ENCODE measurements around the gene KRT17.
"Not testable (repeated sequence)": the region's sequence is repeated elsewhere in the genome, so short reads cannot be mapped to it uniquely, and the experiment has no call there.

KRT17 gene

DNA sequence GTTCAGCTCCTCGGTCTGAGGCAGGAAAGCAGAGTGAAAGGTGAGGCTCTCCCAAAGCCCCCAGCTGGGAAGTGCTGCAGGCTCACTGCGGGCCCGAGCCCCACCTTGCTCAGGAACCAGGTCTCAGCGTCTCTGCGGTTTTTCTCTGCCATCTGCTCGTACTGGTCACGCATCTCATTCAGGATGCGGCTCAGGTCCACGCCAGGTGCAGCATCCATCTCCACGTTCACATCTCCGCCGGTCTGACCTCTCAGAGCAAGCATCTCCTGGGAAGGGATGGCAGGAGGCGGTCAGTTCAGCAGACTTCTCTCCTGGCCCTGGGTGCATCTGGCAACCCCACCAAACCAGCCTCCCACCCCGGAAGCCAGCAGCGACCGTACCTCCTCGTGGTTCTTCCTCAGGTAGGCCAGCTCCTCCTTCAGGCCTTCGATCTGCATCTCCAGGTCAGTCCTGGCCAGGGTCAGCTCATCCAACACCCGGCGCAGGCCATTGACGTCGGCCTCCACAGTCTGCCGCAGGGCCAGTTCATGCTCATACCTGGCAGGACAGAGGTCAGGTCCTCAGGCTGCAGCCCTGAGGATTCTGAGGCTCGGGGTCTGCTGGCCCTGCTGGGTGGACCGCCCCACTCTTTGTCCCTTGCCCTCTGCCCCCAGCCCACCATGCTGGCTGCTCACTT lies 13.3 kb downstream of the KRT17 start:
- no peak for DNase-seq (ENCODE audit: low read depth)
- H3K4me3 ChIP-seq (ENCODE audit: low read length): no peak overlapping the region
- no peak for TF ChIP-seq CTCF (conservative IDR thresholded peaks at IDR 0.05; ENCODE audit: low read depth, low read length)

- not testable (repeated sequence) for DNase-seq (ENCODE audit: low read depth); H3K4me3 ChIP-seq (ENCODE audit: low read length)
- TF ChIP-seq CTCF (conservative IDR thresholded peaks at IDR 0.05; ENCODE audit: low read depth, low read length): peak; percentile 56
Measured at GRCh38 chr17:41610061-41610517, 14.3 kb downstream of the KRT17 start.

GRCh38 chr17:41606930-41607329 lies 17.4 kb downstream of the KRT17 start:
- not testable (repeated sequence) for H3K4me3 ChIP-seq (ENCODE audit: low read length); DNase-seq (ENCODE audit: low read depth)

GRCh38 chr17:41602524-41602923 lies 21.9 kb downstream of the KRT17 start:
- TF ChIP-seq CTCF (conservative IDR thresholded peaks at IDR 0.05; ENCODE audit: low read depth, low read length): peak; percentile 8
- H3K4me3 ChIP-seq (ENCODE audit: low read length): no peak overlapping the region
- DNase-seq (ENCODE audit: low read depth): no peak

DNA sequence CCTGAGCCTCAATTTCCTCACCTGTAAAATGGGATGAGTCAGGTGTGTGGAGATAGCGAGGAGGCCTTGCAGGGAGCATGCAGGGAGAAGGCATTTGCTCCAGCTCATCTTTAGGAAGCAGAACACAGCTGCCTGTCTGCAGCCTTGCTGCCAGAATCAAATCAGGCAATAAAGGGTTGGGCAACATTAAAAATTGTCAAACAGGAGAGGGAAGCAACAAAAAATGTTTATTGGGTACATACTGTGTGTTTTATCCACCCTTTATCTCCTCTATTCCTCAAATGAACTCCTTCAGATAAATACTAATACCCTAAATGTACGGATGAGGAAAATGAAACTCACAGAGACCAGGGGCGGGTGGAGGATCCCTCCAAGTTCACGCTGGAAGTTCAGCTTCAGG lies 24.1 kb downstream of the KRT17 start:
- DNase-seq (ENCODE audit: low read depth): no peak
- TF ChIP-seq CTCF (conservative IDR thresholded peaks at IDR 0.05; ENCODE audit: low read depth, low read length): no peak
- no peak overlapping the region for H3K4me3 ChIP-seq (ENCODE audit: low read length)

DNA sequence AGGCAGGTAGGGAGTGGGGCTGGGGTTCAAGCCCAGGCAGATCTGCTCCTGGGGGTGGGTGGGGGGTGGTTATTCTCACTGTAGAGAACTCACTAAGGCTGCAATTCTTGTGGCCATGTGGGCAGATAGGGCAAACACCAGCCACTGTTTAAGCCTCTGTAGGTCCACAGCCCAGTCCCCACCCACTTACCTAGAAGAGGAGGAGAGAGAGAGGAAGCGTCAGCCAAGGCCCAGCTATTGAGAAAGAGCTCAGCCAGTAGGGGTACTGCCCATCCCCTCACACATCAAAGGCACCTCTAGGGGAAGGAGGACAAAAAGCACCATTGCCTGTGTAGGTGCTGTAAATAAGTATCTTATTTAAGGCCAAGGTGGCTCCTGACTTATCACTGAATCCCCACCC lies 24.7 kb downstream of the KRT17 start:
- TF ChIP-seq CTCF (conservative IDR thresholded peaks at IDR 0.05; ENCODE audit: low read depth, low read length): no peak
- no peak for DNase-seq (ENCODE audit: low read depth)
- H3K4me3 ChIP-seq (ENCODE audit: low read length): no peak overlapping the region

DNA sequence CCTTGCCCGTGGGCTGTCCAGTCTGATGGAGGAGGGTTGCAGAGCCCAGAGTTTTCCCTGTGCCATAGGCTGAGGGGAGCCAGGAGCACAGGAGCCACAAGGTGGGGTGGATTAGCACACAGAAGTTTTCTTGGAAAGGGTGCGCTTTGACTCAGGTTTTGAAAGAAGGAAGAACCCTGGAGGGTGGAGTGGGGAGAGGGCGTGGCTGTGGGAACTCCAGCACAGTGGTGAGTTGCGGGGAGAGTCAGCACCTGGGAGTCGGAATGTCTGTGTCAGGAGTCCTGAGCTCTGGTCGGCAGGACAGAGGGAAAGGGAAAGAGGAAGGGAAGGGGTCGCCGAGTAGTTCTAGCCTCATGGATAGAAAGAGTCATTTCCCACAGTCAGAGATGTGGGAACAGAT lies 28.8 kb downstream of the KRT17 start:
- TF ChIP-seq CTCF (conservative IDR thresholded peaks at IDR 0.05; ENCODE audit: low read depth, low read length): no peak
- no peak for DNase-seq (ENCODE audit: low read depth)
- no peak overlapping the region for H3K4me3 ChIP-seq (ENCODE audit: low read length)
